Stimulated activated memory B cell treated with anti-CD40 and anti-IgM and Interleukin-4, amounts not matched to agents 10 μg/mL and 1 μg/mL and 100 μg/mL, for 72 hours (primary cell): ENCODE data around the gene CD160.
"Not testable (repeated sequence)": the region's sequence is repeated elsewhere in the genome, so short reads cannot be mapped to it uniquely, and the experiment has no call there.

ENCODE experiments used
- ATAC-seq: fragments of 150-1000 bp; cut with Tn5 transposase; 2 replicates; pipeline ENCODE4 v1.10.0; 2021
- H3K27ac Mint-ChIP-seq: one replicate; pipeline ENCODE4 v1.8.0; 2022; ENCODE audit warnings: mild to moderate bottlenecking, mixed read lengths
- H3K27me3 Mint-ChIP-seq: one replicate; pipeline ENCODE4 v1.8.0; 2022; ENCODE audit warnings: mixed read lengths
- H3K36me3 Mint-ChIP-seq: one replicate; pipeline ENCODE4 v1.8.0; 2022; ENCODE audit warnings: mixed read lengths
- H3K4me1 Mint-ChIP-seq: one replicate; pipeline ENCODE4 v1.8.0; 2022; ENCODE audit warnings: mixed read lengths
- H3K4me3 Mint-ChIP-seq: one replicate; pipeline ENCODE4 v1.8.0; 2022; ENCODE audit warnings: mild to moderate bottlenecking, moderate library complexity, mixed read lengths
- H3K9me3 Mint-ChIP-seq: one replicate; pipeline ENCODE4 v1.8.0; 2022; ENCODE audit warnings: mixed read lengths

Gene CD160

DNA sequence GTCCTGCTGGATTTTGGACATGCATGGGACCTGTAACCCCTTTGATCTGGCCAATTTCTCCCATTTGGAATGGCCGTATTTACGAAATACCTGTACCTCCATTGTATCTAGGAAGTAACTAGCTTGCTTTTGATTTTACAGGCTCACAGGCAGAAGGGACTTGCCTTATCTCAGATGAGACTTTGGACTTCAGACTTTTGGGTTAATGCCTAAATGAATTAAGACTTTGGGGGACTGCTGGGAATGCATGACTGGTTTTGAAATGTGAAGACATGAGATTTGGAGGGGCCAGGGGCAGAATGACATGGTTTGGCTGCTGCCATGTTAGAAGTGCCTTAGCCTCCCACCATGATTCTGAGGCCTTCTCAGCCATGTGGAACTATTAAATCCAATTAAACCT lies 42.7 kb downstream of the CD160 start:
- H3K4me3 Mint-ChIP-seq, H3K27ac Mint-ChIP-seq, H3K27me3 Mint-ChIP-seq, H3K4me1 Mint-ChIP-seq, H3K9me3 Mint-ChIP-seq, ATAC-seq: not testable (repeated sequence)
- peaks cover 60% of the 10 kb centered on the region for H3K36me3 Mint-ChIP-seq

DNA sequence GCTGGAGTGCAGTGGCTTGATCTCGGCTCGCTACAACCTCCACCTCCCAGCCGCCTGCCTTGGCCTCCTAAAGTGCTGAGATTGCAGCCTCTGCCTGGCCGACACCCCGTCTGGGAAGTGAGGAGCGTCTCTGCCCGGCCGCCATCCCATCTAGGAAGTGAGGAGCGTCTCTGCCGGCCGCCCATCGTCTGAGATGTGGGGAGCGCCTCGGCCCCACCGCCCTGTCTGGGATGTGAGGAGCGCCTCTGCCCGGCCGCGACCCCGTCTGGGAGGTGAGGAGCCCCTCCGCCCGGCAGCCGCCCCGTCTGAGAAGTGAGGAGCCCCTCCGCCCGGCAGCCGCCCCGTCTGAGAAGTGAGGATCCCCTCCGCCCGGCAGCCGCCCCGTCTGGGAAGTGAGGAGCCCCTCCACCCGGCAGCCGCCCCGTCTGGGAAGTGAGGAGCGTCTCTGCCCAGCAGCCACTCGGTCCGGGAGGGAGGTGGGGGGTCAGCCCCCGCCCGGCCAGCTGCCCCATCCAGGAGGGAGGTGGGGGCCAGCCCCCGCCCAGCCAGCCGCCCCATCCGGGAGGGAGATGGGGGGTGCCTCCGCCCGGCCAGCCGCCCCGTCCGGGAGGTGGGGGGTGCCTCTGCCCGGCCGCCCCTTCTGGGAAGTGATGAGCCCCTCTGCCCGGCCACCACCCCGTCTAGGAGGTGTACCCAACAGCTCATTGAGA lies 45.1 kb downstream of the CD160 start:
- peaks cover 55% of the 10 kb centered on the region for H3K36me3 Mint-ChIP-seq
- ATAC-seq, H3K27me3 Mint-ChIP-seq, H3K4me1 Mint-ChIP-seq, H3K9me3 Mint-ChIP-seq, H3K27ac Mint-ChIP-seq, H3K4me3 Mint-ChIP-seq: not testable (repeated sequence)

- H3K27ac Mint-ChIP-seq, H3K27me3 Mint-ChIP-seq, H3K4me3 Mint-ChIP-seq, ATAC-seq, H3K4me1 Mint-ChIP-seq, H3K9me3 Mint-ChIP-seq: not testable (repeated sequence)
- peaks cover 52% of the 10 kb centered on the region for H3K36me3 Mint-ChIP-seq
Measured at GRCh38 chr1:145765127-145765526, 45.8 kb downstream of the CD160 start.

DNA sequence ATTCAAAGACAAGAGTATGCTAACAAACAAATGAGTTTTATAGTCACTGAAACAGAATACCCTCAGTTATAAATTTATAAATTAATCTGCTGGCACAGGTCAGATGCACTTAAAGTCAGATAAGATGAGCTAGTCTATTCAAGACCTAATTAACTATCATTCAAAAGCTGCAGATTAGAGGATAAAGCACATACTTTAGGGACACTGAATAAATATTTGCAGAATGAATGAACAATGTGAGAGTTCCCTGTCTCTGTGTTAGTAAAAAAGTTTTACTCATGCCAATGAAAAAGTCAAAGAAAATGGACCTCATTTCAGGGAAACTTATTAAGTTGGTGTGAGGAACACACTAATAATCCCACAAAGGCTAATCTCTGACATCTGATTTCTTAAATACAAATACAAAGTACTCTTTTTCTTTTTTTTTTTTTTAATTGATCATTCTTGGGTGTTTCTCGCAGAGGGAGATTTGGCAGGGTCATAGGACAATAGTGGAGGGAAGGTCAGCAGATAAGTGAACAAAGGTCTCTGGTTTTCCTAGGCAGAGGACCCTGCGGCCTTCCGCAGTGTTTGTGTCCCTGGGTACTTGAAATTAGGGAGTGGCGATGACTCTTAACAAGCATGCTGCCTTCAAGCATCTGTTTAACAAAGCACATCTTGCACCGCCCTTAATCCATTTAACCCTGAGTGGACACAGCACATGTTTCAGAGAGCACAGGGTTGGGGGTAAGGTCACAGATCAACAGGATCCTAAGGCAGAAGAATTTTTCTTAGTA lies 46.5 kb downstream of the CD160 start:
- H3K27ac Mint-ChIP-seq, H3K4me3 Mint-ChIP-seq, ATAC-seq, H3K4me1 Mint-ChIP-seq, H3K27me3 Mint-ChIP-seq, H3K9me3 Mint-ChIP-seq: not testable (repeated sequence)
- H3K36me3 Mint-ChIP-seq, result peaks cover 51% of the 10 kb centered on the region

- H3K27ac Mint-ChIP-seq, H3K27me3 Mint-ChIP-seq, ATAC-seq, H3K9me3 Mint-ChIP-seq, H3K4me3 Mint-ChIP-seq, H3K4me1 Mint-ChIP-seq: not testable (repeated sequence)
- peaks cover 50% of the 10 kb centered on the region for H3K36me3 Mint-ChIP-seq
Measured at GRCh38 chr1:145766926-145767325, 47.6 kb downstream of the CD160 start.

- not testable (repeated sequence) for H3K9me3 Mint-ChIP-seq, H3K4me3 Mint-ChIP-seq, ATAC-seq, H3K27ac Mint-ChIP-seq, H3K27me3 Mint-ChIP-seq, H3K4me1 Mint-ChIP-seq
- peaks cover 48% of the 10 kb centered on the region for H3K36me3 Mint-ChIP-seq
Measured at GRCh38 chr1:145768004-145768403, 48.7 kb downstream of the CD160 start.

- no peak overlapping the region for H3K4me3 Mint-ChIP-seq
- peaks cover 55% of the 10 kb centered on the region for H3K36me3 Mint-ChIP-seq
- H3K27ac Mint-ChIP-seq, result no peak overlapping the region
- ATAC-seq, result no peak
- no peaks in the 10 kb centered on the region for H3K4me1 Mint-ChIP-seq
- no peaks in the 10 kb centered on the region for H3K9me3 Mint-ChIP-seq
- no peaks in the 10 kb centered on the region for H3K27me3 Mint-ChIP-seq
Measured at GRCh38 chr1:145771056-145771455, 51.8 kb downstream of the CD160 start.

- no peak for ATAC-seq
- Mint-ChIP-seq H3K9me3 (no peaks in the 10 kb centered on the region), H3K27me3 (no peaks in the 10 kb centered on the region), H3K4me3 (no peak overlapping the region), H3K27ac (peak overlapping the region; percentile 71), H3K4me1 (no peaks in the 10 kb centered on the region), H3K36me3 (peaks cover 51% of the 10 kb centered on the region)
Measured at GRCh38 chr1:145773423-145773822, 54.1 kb downstream of the CD160 start.

- H3K4me1 Mint-ChIP-seq, result no peaks in the 10 kb centered on the region
- no peaks in the 10 kb centered on the region for H3K27me3 Mint-ChIP-seq
- peaks cover 39% of the 10 kb centered on the region for H3K36me3 Mint-ChIP-seq
- no peak for ATAC-seq
- H3K27ac Mint-ChIP-seq, result no peak overlapping the region
- no peak overlapping the region for H3K4me3 Mint-ChIP-seq
- no peaks in the 10 kb centered on the region for H3K9me3 Mint-ChIP-seq
Measured at GRCh38 chr1:145777357-145778145, 58.3 kb downstream of the CD160 start.

DNA sequence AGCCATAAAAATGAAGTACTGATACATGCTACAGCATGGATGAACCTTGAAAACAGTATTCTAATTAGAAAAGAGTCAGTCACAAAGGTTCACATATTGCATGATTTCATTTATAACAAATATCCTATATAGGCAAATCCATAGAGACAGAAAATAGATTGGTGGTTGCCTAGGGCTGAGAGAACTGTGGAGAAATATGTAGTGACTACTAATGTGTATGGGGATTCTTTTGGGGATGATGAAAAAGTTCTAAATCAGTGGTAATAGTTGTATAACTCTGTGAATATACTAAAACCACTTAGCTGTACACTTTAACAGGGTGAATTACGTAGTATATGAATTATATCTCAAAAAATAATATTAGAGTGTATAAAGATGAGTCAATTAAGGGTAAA lies 58.8 kb downstream of the CD160 start:
- Mint-ChIP-seq H3K4me3 (no peak overlapping the region), H3K9me3 (no peaks in the 10 kb centered on the region), H3K4me1 (no peaks in the 10 kb centered on the region), H3K27ac (no peak overlapping the region), H3K27me3 (no peaks in the 10 kb centered on the region), H3K36me3 (peaks cover 35% of the 10 kb centered on the region)
- no peak for ATAC-seq

GRCh38 chr1:145782272-145783099 lies 63.2 kb downstream of the CD160 start:
- H3K9me3 Mint-ChIP-seq, result no peaks in the 10 kb centered on the region
- peaks cover 9% of the 10 kb centered on the region for H3K4me1 Mint-ChIP-seq
- no peaks in the 10 kb centered on the region for H3K27me3 Mint-ChIP-seq
- no peak overlapping the region for H3K27ac Mint-ChIP-seq
- H3K36me3 Mint-ChIP-seq, result peaks cover 27% of the 10 kb centered on the region
- ATAC-seq, result no peak
- no peak overlapping the region for H3K4me3 Mint-ChIP-seq

DNA sequence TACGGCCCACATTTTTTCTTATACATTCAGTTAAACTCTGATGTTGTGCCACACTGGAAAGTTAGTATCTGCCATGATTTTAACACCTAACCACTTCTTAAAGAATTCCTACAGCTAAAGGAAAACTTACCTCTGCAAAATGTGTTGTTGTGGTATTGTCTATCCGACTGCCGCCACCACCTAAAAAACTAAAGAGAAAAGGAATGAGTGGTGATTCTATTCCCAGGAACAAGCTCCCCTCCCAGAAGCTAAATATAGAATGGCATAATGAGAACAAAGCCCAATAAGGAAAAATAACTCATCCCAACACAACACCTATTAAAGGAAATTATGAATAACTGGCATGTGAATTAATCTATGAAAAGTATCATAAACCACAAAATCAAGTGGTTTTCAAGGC lies 65.1 kb downstream of the CD160 start:
- no peak for ATAC-seq
- H3K27me3 Mint-ChIP-seq, result no peaks in the 10 kb centered on the region
- no peak overlapping the region for H3K27ac Mint-ChIP-seq
- no peak overlapping the region for H3K4me3 Mint-ChIP-seq
- H3K9me3 Mint-ChIP-seq, result no peaks in the 10 kb centered on the region
- peaks cover 9% of the 10 kb centered on the region for H3K4me1 Mint-ChIP-seq
- peaks cover 37% of the 10 kb centered on the region for H3K36me3 Mint-ChIP-seq

DNA sequence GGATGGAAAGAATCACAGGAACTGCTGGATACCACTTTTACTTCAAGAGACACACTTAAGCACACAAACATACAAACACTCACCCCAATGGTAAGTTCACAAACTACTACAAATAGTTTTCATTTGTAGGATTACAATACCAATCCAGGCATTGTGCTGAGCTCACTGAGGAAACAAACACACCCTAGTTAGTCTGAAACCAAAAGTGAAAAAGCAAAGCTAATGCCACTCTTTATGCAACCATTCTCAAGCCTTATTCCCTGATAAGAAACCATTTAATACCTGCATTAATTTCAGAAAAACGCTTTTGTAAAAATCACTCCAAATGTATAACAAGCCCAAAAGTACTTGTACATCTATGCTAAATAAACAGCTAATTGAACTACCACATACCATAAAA lies 66.2 kb downstream of the CD160 start:
- peaks cover 9% of the 10 kb centered on the region for H3K4me1 Mint-ChIP-seq
- no peak overlapping the region for H3K27ac Mint-ChIP-seq
- ATAC-seq, result no peak
- peaks cover 37% of the 10 kb centered on the region for H3K36me3 Mint-ChIP-seq
- no peak overlapping the region for H3K4me3 Mint-ChIP-seq
- no peaks in the 10 kb centered on the region for H3K9me3 Mint-ChIP-seq
- H3K27me3 Mint-ChIP-seq, result no peaks in the 10 kb centered on the region

GRCh38 chr1:145786271-145786670 lies 67.0 kb downstream of the CD160 start:
- Mint-ChIP-seq H3K9me3 (no peaks in the 10 kb centered on the region), H3K27ac (no peak overlapping the region), H3K36me3 (peaks cover 31% of the 10 kb centered on the region), H3K4me1 (peaks cover 9% of the 10 kb centered on the region), H3K4me3 (no peak overlapping the region), H3K27me3 (no peaks in the 10 kb centered on the region)
- ATAC-seq, result no peak

GRCh38 chr1:145788580-145788979 lies 69.3 kb downstream of the CD160 start:
- Mint-ChIP-seq H3K9me3 (no peaks in the 10 kb centered on the region), H3K36me3 (peaks cover 30% of the 10 kb centered on the region), H3K4me3 (no peak overlapping the region), H3K27me3 (no peaks in the 10 kb centered on the region), H3K27ac (no peak overlapping the region), H3K4me1 (peaks cover 13% of the 10 kb centered on the region)
- no peak for ATAC-seq
